GM21619 (cell line): ENCODE data around the gene RITA1.
A peak's percentile ranks its signal among the peaks of the same experiment; 100 is the strongest.

Source experiments
- ATAC-seq: cut with Tn5 transposase; IDR thresholded peaks from one replicate; pipeline ENCODE4 v1.9.1; 2021; ENCODE audit not compliant: unreplicated experiment

Gene RITA1

GRCh38 chr12:113227686-113228391 lies 42.3 kb downstream of the RITA1 start:
- no peak for ATAC-seq

GRCh38 chr12:113228394-113229028 lies 43.0 kb downstream of the RITA1 start:
- no peak for ATAC-seq

GRCh38 chr12:113230315-113231234 lies 45.1 kb downstream of the RITA1 start:
- ATAC-seq = peak; percentile 6

- no peak for ATAC-seq
These were observed 45.9 kb downstream of the RITA1 start for GRCh38 chr12:113231235-113232088.

- ATAC-seq = no peak
These were observed 46.7 kb downstream of the RITA1 start for GRCh38 chr12:113232089-113232839.

GRCh38 chr12:113232840-113233585 lies 47.5 kb downstream of the RITA1 start:
- ATAC-seq = peak; percentile 57

- no peak for ATAC-seq
These were observed 48.4 kb downstream of the RITA1 start for GRCh38 chr12:113233967-113234366.

- ATAC-seq = no peak
These were observed 49.0 kb downstream of the RITA1 start for GRCh38 chr12:113234483-113234882.

- no peak for ATAC-seq
These were observed 50.5 kb downstream of the RITA1 start for GRCh38 chr12:113235976-113236375.

GRCh38 chr12:113236539-113237399 lies 51.2 kb downstream of the RITA1 start:
- no peak for ATAC-seq

- ATAC-seq = no peak
These were observed 52.2 kb downstream of the RITA1 start for GRCh38 chr12:113237748-113238147.

GRCh38 chr12:113238309-113238708 lies 52.8 kb downstream of the RITA1 start:
- no peak for ATAC-seq

GRCh38 chr12:113239288-113239771 lies 53.8 kb downstream of the RITA1 start:
- no peak for ATAC-seq

- ATAC-seq = no peak
These were observed 54.4 kb downstream of the RITA1 start for GRCh38 chr12:113239811-113240331.

GRCh38 chr12:113240395-113240794 lies 54.9 kb downstream of the RITA1 start:
- no peak for ATAC-seq

GRCh38 chr12:113241191-113242025 lies 55.9 kb downstream of the RITA1 start:
- ATAC-seq = no peak
